NCI-H226 (cell line): ENCODE results near the gene SEC24B.

ENCODE experiments used
- DNase-seq: peaks from one replicate; pipeline ENCODE4 v3.0.0-alpha.2; 2015

The SEC24B gene

DNA sequence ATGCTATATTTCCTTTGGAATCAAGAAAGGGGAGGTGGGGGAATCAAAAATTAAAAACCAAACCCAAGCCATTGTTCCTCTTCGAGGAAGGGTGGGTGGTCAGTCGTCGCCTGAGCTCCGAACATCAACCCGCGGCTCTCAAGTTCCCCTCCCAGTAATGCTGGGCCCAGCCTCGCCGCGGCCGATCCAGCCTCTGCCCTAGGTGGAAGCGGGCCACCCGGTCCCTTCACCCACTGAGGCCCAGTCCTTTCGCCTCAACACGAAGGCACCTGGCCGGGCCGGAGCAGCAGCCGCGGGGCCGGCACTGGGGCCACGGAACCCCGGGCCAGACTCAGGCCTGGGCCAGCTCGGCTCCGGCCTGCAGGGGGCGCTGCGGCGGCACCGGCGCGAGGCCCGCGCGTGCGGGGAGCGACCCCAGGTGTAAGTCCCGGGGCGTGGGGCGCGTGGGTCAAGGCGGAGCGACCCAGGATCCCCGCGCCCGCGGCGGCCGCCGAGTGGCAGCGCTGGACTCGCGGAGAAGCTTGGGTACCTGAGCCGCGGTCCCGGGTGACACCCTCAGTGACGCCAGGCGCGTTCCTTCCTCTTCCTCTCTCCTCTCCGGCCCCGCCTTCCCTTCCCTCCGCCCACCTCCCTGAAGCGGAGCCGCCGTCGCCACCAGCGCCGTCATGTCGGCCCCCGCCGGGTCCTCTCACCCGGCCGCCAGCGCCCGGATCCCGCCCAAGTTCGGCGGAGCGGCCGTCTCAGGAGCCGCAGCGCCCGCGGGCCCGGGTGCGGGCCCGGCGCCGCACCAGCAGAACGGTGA, at the start of gene SEC24B:
Gene SEC24B (plus strand): TSS at position 611 of the 802 bp plus-strand sequence. CDS start 55 bp downstream, at position 666.
- peak; percentile 76 for DNase-seq

DNA sequence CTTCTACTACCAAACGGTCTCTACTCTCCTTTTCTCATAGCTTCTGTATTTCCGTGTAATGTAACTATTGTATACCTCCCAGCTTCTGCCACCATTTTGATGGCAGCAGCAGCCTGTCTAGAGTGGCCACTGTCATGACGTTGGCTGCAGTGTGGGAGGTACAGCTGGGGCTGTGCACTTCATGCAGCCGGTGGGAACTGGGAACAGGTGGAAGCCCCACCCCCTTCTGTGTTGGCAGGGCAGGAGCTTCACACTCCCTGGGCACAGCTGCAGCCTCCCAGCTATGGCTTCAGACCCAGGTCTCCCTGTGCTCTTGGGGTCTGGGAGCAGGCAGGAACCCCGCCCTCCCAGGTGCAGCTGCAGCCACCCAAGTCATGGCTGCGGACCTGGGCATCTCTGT, 49.8 kb upstream of the SEC24B start:
- DNase-seq: no peak

DNA sequence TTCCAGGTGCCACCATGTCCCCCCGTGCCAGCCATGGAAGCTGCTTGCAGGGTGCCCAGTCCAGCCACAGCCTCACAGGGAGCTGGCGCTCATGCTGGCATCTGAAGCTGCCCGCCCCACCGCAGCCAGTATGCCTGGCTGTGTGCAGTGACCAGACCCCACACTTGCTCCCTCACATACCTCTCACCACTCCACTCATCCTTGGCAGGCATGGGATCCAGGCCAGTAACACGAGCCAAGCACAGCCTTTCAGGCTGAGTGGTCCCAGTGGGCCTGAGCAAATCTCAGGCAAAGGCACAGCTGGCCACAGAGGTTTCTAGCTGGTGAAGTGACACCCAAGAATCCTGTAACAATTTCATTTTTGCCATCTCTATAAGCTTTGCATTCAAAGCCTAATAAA, 48.4 kb upstream of the SEC24B start:
- DNase-seq: no peak

DNA sequence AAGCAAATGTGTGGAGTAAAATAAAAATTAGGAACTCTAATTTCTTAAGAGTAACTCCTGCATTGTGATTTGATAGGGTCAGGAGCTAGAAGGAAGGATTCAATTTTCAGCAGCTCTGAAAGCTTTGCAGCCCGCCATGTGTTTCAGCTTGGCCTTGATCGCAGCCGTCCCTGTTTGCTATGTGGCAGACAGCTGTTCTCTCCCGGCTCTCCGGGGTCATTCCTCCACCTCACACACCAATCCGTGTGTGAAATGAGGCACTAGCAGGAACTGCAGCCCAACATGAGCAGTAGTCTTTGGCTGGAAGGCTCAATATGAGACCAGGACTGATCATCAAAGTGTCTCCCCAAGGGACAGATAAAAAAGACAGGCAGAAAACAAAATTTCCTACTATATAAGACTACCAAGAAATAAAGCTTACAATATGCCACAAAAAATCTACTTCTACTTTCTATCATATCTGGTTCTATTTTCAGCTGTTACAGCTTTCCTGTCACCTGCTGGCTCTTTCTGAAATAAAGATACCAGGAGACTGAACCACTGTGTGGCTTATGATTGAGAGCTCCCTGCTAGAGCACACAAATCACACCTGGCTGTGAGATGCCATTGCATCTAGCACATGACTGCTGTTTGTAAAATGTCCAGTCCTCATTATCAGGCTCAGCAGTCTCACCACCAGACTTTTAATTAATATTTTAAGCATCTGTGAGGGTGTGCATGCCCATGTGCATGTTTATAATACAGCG, 44.1 kb upstream of the SEC24B start:
- DNase-seq: no peak

- no peak for DNase-seq
These were observed 43.4 kb upstream of the SEC24B start for GRCh38 chr4:109390115-109390768.

GRCh38 chr4:109395694-109396093, 37.9 kb upstream of the SEC24B start:
- no peak for DNase-seq

DNA sequence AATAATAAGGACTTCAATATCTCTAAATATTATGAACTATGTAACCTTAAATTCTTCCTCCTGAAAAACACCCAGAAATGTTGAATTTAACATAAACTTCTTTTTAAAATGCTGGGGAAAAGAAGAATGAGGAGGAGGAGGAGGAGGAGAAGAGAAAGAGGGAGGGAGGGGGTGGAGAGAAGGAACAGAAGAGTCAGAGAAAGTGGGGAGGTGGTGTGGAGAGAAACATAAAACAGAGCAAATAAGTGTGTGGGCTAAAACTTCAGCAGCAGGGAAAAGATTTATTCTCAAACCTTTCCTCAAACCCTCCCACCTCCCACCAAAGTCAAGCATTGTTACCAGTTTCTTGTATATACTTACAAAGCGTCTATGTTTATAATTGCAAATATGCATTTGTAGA, 34.7 kb upstream of the SEC24B start:
- no peak for DNase-seq

DNA sequence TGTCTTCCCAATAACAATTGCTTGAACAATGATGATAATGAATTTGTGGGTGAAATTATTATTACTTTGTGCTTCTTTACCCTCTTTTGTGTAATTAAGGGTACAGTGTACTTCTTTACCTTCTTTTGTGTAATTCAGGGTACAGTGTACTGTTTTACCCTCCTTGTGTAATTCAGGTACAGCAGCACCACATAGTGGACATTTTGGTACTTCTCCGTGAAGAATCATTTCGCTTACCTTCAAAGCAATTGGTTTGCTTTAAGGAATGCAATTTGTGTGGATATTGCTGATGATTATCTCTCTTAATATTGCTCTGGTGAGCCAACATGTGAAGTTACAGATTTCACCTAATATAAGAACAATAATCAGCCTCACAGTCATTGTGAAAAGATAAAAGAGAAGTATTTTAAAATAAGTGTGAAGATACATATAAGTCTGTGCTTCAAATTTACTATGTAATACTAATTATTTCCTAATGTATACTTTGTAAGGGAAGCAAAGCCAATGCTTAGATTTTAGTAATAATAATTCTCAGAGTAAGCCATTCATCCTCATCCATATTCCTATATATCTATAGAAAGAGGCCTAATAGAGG, 27.2 kb upstream of the SEC24B start:
- DNase-seq: peak; percentile 24

GRCh38 chr4:109407027-109407737, 26.4 kb upstream of the SEC24B start:
- no peak for DNase-seq

- peak; percentile 38 for DNase-seq
These were observed 24.9 kb upstream of the SEC24B start for GRCh38 chr4:109408711-109409110.

GRCh38 chr4:109410226-109410625, 23.4 kb upstream of the SEC24B start:
- no peak for DNase-seq

DNA sequence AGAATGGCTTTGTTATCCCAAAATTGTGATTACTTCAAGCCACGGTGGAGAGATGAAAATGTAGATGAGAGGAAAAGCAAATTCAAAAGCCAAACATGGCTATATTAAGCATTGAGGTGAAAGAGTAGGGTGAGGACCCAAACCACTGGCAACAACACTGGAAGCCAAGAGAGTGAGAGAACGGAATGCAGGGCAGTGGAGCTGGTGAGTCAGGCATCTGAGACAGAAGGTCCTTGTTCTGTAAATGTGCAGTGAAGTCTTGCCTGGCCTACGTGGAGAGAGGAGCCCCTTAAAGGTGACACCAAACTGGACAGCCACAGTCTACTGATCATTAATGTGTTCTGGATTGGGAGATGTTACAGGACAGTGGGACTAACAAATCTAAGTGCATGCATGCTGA, 22.8 kb upstream of the SEC24B start:
- DNase-seq: peak; percentile 6

- no peak for DNase-seq
These were observed 21.7 kb upstream of the SEC24B start for GRCh38 chr4:109411964-109412363.

DNA sequence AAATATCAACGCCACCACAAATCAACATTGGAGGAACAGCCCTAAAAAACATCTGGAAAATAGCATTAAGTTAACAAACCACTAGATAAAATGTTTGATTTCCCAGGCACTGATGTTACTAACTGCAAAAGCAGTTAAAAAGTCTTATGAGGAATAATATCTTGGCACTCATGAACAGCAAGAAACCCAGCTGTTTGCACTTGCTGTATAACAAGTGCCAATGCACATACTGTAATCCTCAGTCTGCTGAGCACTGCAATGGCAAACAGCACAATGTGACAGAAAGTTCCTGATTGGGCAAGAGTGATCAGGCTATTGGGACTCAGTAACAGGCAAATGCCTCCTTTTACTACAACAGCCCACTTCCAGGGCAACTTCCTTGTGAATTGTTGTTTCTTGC, 20.8 kb upstream of the SEC24B start:
- DNase-seq: no peak

GRCh38 chr4:109414938-109415337, 18.7 kb upstream of the SEC24B start:
- peak; percentile 29 for DNase-seq

DNA sequence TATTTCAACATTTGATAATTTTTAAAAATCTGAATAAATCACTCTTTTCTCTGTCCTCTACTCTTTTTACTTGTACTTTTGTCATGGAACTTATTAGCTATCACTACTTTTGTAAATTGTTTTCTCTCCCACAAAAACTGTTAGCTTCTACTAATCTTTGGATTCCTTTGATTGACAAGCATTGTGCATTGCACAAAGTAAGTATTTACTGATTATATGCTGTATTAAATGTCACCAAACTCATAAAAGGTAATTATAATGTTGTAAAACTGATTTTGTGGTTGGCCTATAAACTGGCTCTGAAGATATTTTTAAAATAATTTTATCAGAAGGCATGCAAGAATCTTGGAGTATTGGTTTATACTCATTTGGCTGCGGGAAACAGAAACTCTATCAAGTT, 15.0 kb upstream of the SEC24B start:
- DNase-seq: no peak

- no peak for DNase-seq
These were observed 13.9 kb upstream of the SEC24B start for GRCh38 chr4:109419679-109420078.

DNA sequence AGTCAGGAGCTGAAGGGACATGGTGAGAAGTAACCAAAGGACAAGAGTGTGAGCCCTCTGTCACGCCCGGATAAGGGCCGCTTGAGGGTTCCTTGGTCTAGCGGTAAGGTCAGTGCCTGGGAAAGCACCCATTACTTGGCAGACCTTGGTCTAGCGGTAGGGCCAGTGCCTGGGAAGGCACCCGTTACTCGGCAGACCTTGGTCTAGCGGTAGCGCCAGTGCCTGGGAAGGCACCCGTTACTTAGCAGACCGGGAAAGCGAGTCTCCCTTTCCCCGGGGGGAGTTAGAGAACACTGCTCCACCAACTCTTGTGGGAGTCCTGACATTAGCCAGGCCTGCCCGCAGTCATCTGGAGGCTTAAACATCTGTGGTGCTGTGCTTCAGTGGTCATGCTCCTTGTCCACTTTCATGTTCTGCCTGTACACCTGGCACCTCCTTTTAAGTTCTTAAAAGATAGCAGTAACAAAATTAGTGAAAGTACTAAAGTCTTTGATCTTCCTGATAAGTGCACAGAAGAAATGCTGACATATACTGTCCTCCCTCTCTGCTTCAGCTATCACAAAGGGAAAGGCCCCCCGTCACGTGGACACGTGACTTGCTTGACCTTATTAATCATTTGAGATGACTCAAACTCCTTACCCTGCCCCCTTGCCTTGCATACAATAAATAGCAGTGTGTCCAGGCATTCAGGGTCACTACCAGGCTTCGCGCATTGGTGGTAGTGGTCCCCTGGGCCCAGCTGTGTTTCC, 9.3 kb upstream of the SEC24B start:
- no peak for DNase-seq

DNA sequence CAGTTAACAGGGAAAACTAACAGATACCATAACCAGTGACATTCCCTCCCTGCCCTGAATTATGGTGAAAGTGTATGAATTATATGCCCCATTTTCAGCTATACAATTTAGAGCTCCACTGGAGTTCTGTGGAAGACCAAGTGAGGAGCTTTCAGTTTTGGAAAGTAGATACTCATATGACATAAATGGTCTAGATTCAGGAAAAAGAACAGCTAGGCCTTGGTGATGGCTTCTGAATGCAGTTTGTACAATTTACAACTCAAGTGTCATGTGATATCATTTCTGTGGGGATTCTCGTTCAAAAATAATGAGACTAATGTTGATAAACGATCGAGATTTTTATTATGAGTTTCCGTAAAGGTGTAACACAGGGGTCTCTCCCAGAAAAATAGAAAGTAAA, 8.2 kb upstream of the SEC24B start:
- no peak for DNase-seq

GRCh38 chr4:109429545-109429944, 4.1 kb upstream of the SEC24B start:
- DNase-seq: no peak

GRCh38 chr4:109432203-109432602, 1.4 kb upstream of the SEC24B start:
- DNase-seq: no peak

- no peak for DNase-seq
These were observed 919 bp upstream of the SEC24B start for GRCh38 chr4:109432696-109433095.
